ENCODE data around the gene SLC30A5.
"Not testable (repeated sequence)": the region's sequence is repeated elsewhere in the genome, so short reads cannot be mapped to it uniquely, and the experiment has no call there.

The SLC30A5 gene

DNA sequence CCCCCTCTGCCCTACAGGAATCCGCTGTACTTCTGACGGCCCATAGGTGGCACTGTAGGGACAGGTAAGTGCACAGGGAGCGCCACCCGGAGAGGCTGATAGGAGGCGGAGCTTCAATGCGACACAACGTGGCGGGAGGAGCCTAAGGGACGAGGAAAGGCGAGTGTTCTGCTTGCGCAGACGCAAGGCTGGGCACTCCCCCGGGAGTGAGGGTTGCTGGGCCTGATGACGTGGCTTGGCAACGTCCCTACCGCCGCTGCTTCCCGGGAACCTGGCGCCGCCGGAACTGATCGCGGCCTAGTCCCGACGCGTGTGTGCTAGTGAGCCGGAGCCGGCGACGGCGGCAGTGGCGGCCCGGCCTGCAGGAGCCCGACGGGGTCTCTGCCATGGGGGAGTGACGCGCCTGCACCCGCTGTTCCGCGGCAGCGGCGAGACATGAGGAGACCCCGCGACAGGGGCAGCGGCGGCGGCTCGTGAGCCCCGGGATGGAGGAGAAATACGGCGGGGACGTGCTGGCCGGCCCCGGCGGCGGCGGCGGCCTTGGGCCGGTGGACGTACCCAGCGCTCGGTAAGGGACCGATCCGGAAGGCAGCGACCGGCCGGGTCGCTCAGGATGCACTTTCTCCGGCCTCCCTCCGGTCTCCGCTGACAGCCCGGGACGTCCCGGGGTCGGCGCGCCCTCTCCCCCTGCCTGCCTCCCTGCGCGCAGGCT, at the start of gene SLC30A5:
Gene SLC30A5 (plus strand): TSS at position 244 of the 712 bp plus-strand sequence. CDS start 242 bp downstream, at position 486.
- peak; percentile 83 to 98 (median 97) for DNase-seq (ENCODE audit: low read depth in 3 of 3)

DNA sequence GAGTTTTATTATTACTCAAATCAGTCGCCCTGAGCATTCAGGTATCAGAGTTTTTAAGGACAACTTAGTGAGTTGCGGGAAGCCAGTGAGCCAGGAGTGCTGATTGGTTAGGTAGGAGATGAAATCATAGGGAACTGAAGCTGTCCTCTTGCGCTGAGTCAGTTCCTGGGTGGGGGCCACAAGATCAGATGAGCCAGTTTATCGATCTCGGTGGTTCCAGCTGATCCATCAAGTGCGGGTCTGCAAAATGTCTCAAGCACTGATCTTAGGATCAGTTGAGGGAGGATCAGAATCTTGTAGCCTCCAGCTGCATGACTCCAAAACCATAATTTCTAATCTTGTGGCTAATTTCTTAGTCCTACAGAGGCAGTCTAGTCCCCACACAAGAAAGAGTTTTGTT, 48.6 kb upstream of the SLC30A5 start:
- not testable (repeated sequence) for DNase-seq (ENCODE audit: low read depth in 3 of 3)

DNA sequence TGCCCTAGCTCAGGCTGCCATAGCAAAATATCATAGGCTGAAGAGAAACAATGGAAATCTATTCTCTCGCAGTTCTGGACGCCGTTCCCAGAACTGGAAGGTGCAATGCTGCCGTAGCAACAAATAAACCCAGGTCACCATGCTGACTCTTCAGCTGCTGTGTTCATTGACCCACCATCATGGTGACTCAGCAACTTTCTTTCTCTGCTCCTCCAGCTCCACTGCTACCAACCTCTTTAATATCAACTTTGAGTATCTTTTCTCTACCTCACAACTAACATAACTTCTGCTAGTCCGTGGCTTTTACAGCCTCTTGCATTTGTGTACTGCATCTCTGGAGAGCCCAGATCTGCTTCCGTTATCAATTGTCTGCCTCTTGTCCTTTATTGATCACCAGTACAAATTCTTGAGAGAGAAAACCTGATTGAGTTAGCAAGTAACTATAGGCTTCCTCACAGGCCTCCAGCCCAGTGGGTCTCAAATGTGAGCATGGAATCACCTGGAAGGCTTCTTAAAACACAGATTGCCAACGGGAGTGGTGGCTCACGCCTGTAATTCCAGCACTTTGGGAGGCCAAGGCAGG, 47.3 kb upstream of the SLC30A5 start:
- DNase-seq (ENCODE audit: low read depth in 3 of 3): no peak

DNA sequence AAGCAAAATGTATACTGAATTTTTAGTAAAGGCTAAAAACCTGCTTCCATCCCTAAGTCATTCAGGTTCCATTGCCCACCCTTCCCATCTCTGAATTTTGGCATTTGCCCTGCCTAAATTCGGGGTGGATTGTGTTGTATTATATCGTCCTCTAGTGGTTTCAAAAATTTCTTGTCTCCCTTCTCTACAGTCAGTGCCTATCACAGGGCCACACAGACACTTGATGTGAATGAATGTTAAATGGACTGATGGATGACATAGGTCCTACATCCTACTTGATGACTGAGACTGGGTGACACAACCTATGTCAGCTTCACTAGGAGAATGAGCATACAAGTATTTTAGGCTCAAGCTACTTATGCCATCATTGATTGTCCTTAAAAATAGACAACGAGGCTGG, 45.6 kb upstream of the SLC30A5 start:
- no peak for DNase-seq (ENCODE audit: low read depth in 3 of 3)

DNA sequence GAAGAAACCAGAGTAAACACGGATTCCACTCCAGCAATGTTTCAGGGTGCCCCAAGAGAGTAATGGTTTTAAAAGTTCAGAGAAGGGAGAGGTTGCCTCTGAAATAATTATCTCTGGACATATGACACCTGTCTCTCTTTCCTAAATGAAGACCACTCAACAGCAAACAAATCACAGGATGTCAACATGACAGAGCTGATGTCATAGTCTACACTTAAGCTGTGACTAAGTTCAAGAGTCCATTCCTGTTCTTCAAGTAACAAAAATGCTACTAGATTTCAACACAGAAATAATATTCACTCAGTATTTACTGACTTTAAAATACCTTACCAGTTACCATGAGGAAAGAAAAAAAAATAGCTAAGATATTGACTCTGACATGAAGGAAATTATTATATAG, 44.7 kb upstream of the SLC30A5 start:
- no peak for DNase-seq (ENCODE audit: low read depth in 3 of 3)

DNA sequence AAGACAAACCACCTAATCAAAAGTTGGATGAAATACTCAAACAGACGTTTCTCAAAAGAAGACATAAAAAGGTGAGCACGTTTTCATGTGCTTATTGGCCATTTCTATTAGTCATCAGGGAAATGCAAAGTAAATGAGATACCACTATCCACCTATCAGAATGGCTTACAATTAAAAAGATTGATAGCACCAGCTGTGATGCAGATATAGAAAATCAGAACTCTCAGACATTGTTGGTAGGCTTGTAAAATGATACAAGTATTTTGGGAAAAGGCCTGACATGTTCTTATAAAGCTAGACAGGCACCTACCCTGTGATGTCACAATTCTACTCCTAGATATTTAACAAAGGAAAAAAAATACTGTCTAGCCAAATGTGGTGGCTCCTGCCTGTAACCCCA, 44.0 kb upstream of the SLC30A5 start:
- DNase-seq (ENCODE audit: low read depth in 3 of 3): no peak

DNA sequence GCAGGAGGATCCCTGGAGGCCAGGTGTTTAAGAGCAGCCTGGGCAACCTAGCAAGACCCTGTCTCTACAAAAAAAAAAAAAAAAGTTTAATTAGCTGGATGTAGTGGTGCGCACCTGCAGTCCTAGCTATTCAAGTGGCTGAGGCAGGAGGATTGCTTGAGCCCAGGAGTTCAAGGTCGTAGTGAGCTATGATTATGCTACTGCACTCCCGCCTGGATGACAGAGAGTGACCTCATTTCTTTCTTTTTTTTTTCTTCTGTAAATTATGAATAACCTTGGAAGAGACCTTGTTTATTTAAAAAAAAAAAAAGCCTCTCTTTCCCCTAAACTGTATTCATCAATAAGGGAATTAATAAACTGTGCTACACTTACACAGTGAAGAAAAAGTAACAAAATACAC, 43.6 kb upstream of the SLC30A5 start:
- DNase-seq (ENCODE audit: low read depth in 3 of 3): no peak

DNA sequence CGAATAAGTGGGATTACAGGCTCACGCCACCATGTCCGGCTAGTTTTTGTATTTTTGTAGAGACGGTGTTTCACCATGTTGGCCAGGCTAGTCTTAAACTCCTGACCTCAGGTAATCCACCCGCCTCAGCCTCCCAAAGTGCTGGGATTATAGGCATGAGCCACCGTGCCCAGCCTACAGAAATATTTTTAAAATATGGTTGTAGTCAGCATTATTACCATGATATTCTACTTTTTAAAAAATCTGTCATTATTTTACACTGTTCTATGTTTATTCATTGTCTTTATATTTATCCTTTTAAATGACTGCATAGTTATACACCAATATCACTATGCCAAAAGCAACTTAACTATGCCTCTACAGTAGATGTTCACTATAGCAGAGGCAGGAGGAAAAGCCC, 41.6 kb upstream of the SLC30A5 start:
- no peak for DNase-seq (ENCODE audit: low read depth in 3 of 3)

DNA sequence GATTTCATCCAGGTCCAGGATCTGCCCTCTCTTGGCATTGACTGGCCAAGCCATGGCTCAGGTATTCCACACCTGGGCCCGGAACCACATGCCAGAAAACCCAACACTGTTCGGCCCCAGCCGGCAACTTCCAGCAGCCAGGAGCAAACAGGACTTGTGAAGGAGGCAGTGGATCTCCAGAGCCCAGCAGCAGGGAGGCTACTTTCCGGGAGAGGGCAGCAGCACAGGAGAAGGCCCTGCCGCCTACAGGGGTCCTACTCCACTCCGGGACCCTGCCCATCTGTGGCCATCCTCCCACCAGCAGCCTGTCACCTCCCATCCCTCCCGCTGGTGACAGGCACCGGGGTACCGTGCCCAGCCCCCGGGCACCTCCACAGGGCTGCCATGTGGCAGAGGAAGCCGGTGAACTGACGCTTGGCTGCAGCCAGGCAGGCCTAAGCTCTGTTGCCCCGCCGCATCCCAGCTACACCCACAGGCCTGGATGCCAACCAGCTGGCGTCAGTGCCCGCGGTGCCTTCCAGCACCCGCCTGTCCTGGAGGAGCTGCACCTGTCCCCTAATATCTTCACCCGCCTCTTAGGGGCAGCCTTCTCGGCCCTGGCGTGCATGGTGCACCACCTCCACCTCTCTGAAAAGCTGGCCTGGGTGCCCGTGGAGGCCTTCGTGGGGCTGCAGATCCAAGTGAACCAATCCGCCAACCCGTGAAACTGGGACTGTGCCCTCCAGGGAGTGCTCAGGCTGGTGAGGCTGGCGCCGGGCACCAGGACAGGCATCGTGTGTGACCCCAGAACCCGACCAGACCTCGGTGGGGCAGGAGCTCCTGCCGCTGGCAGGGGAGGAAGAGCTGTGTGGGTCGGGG, 18.9 kb upstream of the SLC30A5 start:
- DNase-seq (ENCODE audit: low read depth in 3 of 3): no peak

DNA sequence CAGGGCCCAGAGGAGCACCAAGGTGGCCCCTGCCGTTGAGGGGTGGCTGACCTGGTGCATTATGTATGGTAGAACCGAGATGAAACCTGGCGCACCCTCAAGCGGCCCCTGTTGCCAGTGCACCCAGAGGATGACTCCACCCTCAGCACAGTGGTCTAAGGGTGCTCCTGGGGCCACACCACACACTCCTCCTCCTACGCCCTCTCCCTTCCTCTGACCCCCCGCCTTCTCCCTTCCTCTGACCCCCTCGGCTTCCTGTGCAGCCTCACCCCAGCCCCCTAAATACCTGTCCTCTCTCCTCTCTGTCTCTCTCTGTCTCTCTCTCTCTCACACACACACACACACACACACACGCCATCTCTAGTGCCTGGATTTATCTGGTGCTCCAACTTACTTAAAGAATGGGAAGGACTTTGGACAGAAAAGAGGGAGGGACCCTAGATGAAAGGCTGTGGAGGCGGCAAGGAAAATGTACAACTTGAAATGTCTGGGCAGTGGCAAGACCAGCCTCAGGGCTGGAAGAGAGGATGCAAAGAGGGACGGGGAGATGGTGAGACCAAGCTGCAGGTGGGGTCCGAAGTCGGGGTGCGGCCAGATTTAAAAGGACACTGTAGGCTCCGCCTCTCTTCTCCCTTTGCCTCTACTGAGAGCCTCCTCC, 18.2 kb upstream of the SLC30A5 start:
- DNase-seq (ENCODE audit: low read depth in 3 of 3): no peak

DNA sequence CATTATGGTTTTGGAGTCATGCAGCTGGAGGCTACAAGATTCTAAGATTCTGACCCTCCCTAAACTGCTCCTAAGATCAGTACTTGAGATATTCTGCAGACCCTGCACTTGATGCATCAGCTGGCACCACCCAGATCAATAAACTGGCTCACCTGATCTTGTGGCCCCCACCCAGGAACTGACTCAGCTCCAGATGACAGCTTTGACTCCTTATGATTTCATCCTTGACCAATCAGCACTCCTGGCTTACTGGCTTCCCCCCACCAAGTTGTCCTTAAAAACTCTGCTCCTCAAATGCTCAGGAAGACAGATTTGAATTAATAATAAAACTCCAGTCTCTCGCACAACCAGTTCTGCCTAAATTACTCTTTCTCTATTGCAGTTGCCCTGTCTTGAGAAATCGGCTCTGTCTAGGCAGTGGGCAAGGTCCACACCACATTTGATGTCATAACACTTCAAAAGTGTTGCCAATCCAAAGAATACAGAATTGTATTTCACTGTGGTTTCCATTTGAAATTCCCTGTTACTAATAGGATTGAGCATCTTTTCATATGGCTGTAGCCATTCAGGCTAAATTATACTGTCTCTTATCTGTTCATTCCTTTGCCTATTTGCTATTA, 14.8 kb upstream of the SLC30A5 start:
- no peak for DNase-seq (ENCODE audit: low read depth in 3 of 3)

DNA sequence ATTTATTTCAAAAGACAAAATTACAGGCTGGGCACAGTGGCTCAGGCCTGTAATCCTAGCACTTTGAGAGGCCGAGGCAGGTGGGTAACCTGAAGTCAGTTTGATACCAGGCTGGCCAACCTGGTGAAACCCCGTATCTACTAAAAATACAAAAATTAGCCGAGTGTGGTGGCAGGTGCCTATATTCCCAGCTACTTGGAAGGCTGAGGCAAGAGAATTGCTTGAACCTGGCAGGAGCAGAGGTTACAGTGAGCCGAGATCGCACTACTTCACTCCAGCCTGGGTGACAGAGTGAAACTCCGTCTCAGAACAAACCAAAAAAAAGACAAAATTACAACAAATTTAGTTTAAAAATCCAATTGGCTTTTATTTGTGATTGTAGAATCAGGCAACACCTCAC, 14.3 kb upstream of the SLC30A5 start:
- no peak for DNase-seq (ENCODE audit: low read depth in 3 of 3)

DNA sequence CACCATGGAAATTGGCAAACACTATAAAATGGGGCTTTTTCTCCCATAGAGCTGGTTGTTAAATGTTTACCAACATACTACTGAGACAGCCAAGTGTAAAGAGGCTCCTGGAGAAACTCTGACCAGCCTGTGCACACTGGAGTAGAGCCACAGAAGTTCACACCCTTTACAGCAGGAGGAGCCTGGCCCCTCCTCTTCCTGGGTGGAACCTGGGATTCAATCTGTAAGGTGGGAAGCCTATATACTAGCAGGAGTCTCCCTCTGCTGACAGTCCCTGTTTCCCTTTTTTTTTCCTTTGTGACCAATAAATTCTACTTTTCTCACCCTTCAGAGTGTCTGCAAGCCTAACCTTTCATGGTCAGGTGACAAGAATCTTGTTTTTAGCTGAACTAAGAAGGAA, 10.4 kb upstream of the SLC30A5 start:
- DNase-seq (ENCODE audit: low read depth in 3 of 3): no peak

DNA sequence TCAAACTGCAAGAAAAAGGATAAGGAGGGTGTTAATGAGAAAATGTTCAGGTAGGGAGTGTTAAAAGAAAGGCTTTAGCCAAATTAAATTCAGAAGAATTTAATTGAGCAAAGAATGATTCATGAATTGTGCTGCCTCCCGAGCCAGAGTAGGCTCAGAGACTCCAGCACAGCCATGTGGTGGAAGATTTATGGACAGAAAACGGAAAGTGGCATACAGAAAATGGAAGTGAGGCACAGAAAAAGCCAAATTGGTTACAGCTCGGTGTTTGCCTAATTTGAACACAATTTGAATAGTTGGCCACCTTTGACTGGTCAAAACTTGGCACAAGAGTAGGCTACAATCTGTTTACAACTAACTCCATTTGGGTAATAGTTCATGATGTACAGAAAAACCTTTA, 9.6 kb upstream of the SLC30A5 start:
- DNase-seq (ENCODE audit: low read depth in 3 of 3): no peak

DNA sequence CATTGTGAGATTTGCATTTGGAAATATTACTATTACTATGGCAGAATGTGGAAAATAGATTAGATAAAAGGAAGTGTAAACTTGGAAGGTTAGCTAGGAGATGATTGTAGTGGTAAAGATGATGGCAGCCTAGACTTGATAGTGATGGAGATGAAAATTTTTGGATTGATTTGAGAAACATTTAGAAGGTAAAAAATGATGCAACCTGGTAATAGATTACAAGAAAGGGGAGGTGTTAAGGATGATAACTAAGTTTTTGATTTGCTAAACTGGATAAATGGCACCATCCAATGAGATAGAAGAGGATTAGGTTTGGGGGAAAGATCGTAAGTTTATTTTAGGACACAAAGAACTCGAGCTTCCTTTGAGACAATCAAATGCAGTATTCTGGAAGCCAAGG, 8.9 kb upstream of the SLC30A5 start:
- DNase-seq (ENCODE audit: low read depth in 3 of 3): no peak

DNA sequence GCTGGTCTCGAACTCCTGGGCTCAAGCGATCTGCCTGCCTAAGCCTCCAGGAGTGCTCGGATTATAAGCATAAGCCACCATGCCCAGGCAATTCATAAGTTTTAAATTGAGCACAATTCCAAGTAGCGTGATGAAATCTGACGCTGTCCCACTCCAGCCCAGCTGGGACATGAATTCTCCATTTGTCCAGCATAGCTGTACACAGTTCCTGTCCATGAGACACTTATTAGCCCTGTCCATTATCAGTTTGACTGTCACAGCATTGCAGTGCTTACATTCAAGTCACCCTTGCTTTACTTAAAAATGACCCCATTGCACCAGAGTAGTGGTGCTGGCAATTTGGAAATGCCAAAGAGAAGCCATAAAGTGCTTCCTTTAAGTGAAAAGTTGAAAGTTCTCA, 7.6 kb upstream of the SLC30A5 start:
- DNase-seq (ENCODE audit: low read depth in 3 of 3): no peak

DNA sequence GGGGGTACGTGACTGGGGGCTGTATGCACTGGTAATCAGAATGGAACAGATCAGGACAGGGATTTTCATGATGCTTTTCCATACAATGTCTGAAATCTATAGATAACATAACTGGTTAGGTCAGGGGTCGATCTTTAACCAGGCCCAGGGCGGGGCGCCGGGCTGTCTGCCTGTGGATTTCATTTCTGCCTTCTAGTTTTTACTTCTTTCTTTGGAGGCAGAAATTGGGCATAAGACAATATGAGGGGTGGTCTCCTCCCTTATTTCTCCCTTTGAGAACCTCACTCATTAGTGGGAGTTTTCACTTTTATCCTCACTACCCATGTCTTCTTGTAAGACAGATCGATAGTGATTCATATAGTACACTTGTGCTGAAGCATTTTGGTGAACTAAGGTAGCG, 5.8 kb upstream of the SLC30A5 start:
- not testable (repeated sequence) for DNase-seq (ENCODE audit: low read depth in 3 of 3)

DNA sequence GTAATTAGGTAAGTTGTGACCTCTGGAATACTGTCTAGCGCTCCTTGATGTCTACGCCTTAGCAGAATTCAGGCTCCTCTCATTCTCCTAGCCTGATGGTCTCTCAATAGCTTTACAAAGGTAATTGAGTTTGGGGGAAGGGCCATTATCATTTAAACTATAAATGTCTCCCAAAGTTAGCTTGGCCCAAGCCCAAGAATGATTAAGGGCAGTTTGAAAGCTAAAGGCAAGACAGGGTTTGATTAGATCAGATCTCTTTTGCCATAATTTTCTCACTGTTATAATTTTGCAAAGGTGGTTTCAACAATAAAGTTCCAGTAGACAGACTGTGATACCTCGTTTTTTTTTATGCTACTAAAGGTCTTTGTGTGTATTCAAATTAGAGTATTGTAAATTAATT, 3.7 kb upstream of the SLC30A5 start:
- no peak for DNase-seq (ENCODE audit: low read depth in 3 of 3)

DNA sequence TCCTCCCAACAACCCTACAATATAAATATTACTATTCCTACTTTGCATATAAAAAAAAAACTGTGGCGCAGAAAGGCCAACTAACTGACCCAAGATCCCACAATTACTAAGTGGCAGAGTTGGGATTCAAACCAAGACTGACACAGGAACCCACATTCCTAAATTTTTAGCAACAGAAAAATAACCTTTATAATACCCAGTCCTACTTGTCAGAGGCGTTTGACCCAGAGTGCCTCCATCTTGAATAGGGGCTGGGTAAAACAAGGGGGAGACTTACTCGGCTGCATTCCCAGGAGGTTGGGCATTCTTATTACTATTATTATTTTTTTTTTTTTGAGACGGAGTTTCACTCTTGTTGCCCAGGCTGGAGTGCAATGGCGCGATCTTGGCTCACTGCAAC, 2.0 kb upstream of the SLC30A5 start:
- no peak for DNase-seq (ENCODE audit: low read depth in 3 of 3)

DNA sequence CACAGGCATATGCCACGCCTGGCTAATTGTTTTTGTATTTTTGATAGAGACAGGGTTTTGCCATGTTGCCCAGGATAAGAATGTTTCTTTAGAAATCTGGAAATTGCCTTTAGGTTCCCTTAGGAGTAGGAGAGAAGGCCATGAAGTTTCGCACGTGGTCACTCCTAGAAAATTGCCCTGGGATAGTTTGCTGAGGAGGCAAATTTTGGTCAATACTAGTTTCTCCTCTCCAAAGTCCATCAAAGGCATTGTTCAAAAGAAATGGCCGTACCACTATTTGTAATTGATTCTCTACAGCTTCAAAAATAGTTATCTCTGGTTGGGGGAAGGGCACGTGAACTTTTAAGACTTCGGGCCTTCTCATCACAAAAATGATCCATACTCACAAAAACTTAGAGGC, 845 bp upstream of the SLC30A5 start:
- DNase-seq (ENCODE audit: low read depth in 3 of 3): no peak

DNA sequence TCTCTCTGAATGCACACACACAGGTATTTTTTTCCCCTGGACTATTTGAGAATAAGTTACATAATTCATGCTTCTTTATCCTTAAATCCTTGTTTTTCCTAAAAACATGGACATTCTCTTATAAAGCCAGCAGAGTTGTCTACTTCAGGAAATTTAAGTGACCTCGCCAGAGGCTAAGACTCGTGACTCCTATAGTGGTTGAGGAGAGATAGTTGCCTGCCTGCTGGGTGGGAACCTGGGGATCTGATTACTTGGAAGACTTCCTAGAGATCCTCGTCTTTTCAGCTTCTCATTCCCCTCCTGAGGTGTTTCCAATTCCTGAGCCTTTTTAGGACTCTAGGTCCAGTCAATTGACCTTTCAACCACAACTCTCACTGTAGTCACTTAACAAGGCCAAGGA, 5.5 kb downstream of the SLC30A5 start:
- DNase-seq (ENCODE audit: low read depth in 3 of 3): no peak

DNA sequence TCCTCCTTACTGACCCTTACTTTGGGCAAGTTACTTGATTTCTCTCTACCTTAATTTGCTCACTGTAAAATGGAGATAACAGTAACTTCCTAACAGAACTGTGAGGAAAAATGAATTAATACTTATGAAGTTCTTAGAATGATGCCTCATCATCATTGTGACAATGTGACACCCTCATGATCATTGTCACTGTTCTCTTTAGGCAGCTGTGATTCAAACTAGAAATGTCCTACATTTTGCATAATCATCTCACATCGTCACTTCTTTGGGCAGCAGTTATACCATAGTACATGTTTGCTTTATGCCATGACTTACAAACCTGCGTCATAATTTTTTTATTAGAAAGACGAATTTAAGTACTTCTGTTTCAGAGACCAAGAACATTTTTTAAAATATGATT, 9.7 kb downstream of the SLC30A5 start:
- no peak for DNase-seq (ENCODE audit: low read depth in 3 of 3)
